HG03342 (cell line): Measurements from ENCODE around the gene TMEM135.
"Not testable (repeated sequence)": the region's sequence is repeated elsewhere in the genome, so short reads cannot be mapped to it uniquely, and the experiment has no call there.

Experiments
- ATAC-seq: cut with Tn5 transposase; IDR thresholded peaks from one replicate; pipeline ENCODE4 v1.9.1; 2021; ENCODE audit warnings: mild to moderate bottlenecking, moderate library complexity; ENCODE audit not compliant: unreplicated experiment

TMEM135 gene

GRCh38 chr11:87255589-87255988 is 217.9 kb downstream of the TMEM135 start:
- ATAC-seq = no peak

DNA sequence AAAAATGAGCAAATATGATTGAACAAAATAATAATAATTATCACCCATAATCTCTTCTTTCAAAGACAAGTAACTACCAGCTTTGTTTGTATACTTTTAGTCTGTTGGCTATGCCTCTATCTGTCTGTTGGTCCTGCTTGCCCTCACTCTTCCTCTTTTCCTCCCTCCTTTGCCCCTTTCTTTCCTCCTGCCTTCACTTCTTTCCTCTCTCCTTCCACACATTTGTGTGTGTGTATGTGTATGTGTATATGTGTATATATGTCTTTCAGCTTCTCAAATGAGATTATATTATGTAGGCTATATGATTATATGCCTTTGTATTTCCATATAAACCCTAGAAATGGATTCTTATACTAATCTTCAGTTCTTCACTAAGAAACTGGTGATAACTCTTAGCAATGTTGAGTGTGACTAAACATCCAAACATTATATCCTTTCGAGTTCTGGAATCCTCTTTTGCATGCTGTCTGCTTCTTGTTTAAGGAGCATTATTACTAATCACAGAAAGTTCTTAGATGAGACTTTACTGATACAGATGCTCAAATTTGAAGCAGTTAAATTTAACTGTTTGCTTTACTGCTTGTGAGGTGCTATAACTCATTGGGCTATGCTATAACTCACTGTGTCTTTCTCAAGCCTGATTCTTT is 219.1 kb downstream of the TMEM135 start:
- ATAC-seq = no peak

DNA sequence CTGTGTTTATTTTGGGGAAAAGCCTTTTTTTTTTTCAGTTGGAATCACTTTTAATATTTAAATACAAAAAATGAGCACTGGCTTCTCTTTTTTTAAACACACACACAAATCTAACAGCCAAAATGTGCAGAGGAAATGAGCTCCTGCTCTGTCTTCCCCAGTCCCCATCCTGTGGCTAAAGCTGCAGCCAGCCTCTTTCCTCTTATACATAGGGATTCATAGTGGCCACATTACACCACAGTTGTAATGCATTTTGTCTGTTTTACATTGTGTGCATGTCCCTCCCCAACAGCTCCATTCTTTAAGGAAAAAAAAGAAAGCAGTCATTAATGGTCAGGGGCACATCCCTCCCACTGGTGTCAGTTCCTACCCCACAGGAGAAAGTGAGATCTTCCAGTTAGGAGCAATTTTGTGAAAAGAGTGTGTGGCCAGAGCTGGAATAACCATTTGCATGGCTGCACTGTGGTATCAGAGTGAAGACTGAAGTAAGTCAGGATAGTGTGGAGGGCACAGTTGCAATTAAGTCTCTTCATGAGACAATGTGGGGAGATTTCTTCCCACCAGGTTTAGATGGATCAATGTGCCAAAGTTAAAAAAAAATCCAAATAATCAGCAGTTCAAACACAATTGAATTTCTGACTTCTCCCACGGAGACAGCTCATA is 220.6 kb downstream of the TMEM135 start:
- no peak for ATAC-seq

- ATAC-seq = no peak
Observed at GRCh38 chr11:87259736-87260135, 222.0 kb downstream of the TMEM135 start.

DNA sequence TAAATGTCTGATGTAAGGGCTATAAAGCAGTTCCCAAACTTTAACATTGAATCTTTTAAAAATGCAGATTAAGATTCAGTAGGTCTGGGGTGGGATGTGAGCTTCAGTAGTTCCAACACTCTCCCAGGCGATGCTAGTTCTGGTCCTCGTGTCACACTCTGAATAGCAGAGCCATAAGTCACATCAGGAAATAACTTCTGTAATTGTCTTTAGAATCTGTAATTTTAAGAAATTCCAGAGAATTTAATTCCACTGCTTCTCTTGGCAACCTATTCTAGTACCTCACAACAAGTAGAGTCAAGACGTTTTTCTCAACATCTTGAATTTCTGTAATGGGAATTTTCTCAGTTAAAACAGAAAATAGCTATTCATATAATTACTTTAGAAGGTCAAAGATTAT is 223.1 kb downstream of the TMEM135 start:
- ATAC-seq = no peak

DNA sequence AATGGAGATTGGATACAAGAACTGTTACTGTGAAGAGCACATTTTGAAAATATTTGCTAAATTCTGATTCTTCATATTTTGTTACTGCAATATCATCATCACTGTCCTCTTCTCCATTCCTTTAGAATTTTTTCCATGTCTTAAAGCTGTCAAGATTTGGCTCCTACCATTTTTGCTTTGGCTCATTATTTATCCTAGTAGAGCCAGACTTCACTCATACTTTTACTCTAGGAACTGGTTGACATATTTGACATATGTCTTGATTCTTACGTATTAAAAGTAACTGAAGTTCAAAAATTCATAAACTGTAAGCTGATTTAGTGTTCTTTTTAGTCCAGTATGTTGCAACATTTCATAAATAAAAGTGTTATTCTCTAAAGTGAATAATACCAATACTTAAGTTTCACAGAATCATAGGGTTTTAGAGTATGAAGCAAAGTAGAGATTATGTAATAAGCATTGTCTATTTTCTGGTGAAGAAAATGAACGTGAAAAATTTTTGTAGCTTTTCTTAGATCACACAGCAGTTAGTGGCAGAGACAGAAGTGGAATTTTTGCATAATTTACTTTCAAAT is 225.6 kb downstream of the TMEM135 start:
- no peak for ATAC-seq

- ATAC-seq = no peak
Observed at GRCh38 chr11:87263979-87264378, 226.2 kb downstream of the TMEM135 start.

GRCh38 chr11:87265132-87265531 is 227.4 kb downstream of the TMEM135 start:
- ATAC-seq = no peak

DNA sequence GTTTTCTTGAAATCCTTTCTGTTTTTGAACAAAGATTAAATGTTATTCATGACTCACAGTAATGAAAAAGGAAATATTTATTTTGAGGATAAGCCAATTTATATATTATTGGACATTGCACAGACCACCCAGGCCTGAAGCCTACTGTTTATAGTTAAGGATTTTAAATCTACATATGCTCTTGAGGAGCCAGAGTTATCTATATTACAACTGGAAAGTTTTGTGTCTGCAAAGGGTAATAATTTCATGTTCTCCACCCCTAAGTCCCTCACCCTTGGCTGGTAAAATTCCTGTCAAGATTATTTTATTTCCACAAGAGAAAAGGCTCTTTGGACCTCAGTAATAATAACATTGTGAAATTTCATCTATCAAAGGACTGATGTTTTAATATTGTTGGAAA is 228.2 kb downstream of the TMEM135 start:
- no peak for ATAC-seq

DNA sequence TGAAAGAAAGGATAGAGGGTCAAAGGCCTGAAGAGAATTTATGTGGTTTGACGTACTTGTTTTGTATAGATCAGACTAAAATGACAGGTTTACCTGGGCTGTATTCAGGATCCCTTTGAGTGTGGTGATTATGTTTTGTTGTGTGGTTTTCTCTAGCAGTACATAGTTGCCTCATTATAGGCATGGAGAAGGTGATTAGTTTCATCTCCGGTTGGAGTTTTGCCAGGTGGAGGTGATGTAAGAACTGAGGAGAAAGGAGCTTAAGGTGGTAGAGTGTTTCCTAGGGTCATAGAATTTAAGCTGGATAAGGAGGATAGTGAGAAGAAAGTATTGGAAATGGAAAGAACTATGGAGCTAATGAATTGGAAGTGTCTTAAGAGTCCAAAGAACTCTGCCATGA is 229.0 kb downstream of the TMEM135 start:
- no peak for ATAC-seq

- ATAC-seq = not testable (repeated sequence)
Observed at GRCh38 chr11:87271951-87272350, 234.2 kb downstream of the TMEM135 start.

DNA sequence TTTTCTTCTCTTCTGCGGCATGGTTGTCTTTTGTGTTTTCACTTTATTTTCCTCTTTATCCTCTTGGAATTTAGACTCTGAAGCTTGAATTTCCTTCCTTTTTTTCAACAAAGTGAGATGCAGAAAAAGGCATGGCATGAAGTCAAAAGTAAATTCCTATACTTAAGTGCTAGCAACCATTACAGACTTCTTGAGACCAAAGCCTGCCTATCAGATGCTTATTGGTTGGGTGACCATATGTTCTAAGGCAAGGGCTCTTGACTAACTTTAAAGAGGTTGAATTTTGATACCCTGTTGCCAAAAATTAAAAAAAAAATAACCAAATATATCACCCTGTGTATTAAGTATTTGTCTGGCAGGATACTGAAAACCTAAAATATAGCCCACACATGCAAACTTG is 237.4 kb downstream of the TMEM135 start:
- ATAC-seq = no peak

DNA sequence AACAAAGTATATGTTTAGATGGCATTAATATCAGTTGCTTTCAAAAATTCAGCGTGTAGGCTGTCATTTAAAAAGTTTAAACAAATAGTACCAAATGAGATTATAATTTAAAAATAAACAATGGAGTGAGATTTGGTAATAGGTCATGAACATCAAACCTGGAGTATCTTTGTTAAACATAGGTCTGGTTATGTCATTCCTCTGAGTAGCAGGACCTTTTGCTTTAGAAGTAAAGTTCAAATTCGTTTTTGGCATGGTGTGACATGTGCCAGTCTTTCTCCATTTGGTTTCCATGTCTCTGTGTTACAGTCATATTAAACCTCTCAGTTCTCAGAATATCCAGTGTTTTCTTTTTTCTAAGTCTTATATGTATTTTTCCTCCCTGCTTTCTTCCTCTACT is 242.4 kb downstream of the TMEM135 start:
- no peak for ATAC-seq

GRCh38 chr11:87281496-87281895 is 243.8 kb downstream of the TMEM135 start:
- no peak for ATAC-seq

DNA sequence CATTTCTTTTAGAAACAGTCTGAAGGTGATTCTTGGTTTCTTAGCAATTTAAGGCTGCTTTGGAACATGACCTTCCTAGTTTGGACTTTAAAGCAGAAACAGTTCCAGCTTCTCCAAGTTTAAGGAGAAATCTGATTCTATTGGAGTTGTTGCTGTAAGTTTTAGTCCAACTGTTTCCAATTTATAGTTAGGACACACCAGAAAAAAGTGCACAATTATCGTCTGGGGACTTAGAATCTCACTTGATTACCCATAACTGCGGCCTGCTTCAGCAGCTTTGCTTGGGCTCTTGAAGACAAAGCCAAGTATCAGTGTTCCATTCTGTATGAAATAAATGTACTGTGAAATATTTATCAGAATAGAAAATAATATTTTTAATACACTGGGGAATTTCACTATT is 246.6 kb downstream of the TMEM135 start:
- no peak for ATAC-seq

GRCh38 chr11:87285674-87286073 is 247.9 kb downstream of the TMEM135 start:
- not testable (repeated sequence) for ATAC-seq

GRCh38 chr11:87286338-87286737 is 248.6 kb downstream of the TMEM135 start:
- ATAC-seq = no peak

DNA sequence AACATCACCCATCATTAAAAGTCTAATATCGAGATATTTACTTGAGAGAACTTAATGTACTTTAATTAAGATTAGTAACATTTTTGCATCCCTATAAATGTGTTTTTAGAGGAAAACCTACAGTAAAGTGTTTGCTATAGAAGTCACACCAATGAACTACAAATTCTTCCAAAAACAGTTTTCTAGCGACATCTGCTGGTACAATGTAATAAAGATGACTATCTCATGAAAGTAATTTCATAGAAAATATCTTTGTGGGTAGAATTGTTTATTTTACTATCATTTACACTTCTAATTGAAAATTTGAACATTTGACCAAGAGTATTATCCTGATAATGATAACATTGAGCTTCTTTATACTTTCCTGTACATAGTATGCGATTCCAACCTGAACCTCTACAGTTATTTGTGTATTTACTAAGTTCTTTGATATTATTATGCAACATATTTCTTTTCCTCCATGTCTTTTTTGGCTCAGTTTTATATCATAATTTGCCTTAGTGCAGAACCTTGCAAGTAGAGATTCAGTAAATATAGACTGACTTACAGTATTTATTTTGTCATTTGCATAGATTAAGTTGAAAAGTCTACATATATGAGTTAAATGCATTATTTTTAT is 252.7 kb downstream of the TMEM135 start:
- no peak for ATAC-seq

GRCh38 chr11:87292598-87292997 is 254.9 kb downstream of the TMEM135 start:
- ATAC-seq = no peak

DNA sequence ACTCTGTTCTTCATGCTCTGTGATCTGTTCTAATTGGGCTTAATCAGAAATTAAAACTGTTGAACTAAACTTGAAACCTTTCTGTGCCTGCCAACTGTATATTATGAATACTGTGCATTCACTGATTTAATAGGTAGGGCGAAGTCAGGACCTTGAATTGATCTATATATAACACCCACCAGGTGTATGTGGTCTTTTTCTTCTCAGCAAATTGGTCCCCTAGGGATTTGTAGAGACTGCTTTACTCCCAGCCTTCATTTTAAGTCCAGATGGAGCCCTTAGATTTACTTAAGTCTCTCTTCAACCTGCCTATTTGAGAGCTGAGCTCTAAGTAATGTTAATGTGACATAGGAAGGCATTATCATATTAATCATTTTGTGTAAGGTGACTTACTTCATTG is 257.5 kb downstream of the TMEM135 start:
- no peak for ATAC-seq

- ATAC-seq = no peak
Observed at GRCh38 chr11:87296627-87297026, 258.9 kb downstream of the TMEM135 start.

GRCh38 chr11:87298155-87298554 is 260.4 kb downstream of the TMEM135 start:
- ATAC-seq = no peak
